DND-41 (cell line): ENCODE results near the gene IFRD2.

Experiments
- EZH2 ChIP-seq: IDR thresholded peaks from 3 replicates; pipeline ENCODE4 v1.6.1; 2012; ENCODE audit warnings: borderline replicate concordance, low read depth, mild to moderate bottlenecking, moderate library complexity, low read length, inconsistent platforms; ENCODE audit not compliant: severe bottlenecking
- TF ChIP-seq, protein P1 (sequence below): IDR thresholded peaks from 2 replicates; pipeline ENCODE4 v1.5.1; 2012; ENCODE audit warnings: borderline replicate concordance, low read length, moderate library complexity, mild to moderate bottlenecking; ENCODE audit not compliant: poor library complexity, severe bottlenecking; ENCODE audit errors: extremely low read depth

DNA sequence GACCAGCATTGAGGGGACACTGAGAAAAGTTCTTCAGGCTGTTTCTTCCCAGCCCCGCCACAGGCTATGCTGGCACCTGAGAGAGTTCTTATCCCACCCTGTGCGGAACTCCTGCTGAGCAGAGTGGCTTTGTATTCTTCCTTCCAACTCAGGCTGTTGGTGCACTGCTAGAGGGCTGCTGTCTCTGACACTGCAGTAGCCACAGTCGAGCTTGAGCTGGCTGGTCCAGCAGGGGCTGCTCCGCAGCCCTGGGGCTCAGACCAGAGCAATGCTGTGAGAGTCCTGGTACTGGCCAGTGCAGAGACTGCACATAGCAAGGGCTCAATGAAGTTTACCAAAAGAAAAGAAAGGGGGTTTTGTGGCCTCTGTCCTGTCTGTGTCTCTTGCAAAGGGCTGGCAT is 52.6 kb downstream of the IFRD2 start:
- TF ChIP-seq, protein P1, sequence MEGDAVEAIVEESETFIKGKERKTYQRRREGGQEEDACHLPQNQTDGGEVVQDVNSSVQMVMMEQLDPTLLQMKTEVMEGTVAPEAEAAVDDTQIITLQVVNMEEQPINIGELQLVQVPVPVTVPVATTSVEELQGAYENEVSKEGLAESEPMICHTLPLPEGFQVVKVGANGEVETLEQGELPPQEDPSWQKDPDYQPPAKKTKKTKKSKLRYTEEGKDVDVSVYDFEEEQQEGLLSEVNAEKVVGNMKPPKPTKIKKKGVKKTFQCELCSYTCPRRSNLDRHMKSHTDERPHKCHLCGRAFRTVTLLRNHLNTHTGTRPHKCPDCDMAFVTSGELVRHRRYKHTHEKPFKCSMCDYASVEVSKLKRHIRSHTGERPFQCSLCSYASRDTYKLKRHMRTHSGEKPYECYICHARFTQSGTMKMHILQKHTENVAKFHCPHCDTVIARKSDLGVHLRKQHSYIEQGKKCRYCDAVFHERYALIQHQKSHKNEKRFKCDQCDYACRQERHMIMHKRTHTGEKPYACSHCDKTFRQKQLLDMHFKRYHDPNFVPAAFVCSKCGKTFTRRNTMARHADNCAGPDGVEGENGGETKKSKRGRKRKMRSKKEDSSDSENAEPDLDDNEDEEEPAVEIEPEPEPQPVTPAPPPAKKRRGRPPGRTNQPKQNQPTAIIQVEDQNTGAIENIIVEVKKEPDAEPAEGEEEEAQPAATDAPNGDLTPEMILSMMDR, result no peak
- TF ChIP-seq EZH2, result no peak
